Sciatic nerve (tissue), 2 donors: ENCODE results near the gene SMIM17. TPM values are rescaled to one million over a fixed set of nuclear protein-coding genes. Genes with fewer than 3 reads are reported as not detected.
"Not testable (repeated sequence)": the region's sequence is repeated elsewhere in the genome, so short reads cannot be mapped to it uniquely, and the experiment has no call there.

Source experiments
- ATAC-seq: fragments of 200-7000 bp; cut with Tn5 transposase; one replicate; pipeline ENCODE4 v1.9.1; 2020; ENCODE audit warnings: mild to moderate bottlenecking, moderate library complexity
- DNase-seq: peaks from one replicate; pipeline ENCODE4 v3.0.0-alpha.2; 2020; ENCODE audit warnings: low spot score
- intact Hi-C: fragments of 100-400 bp; cut with DNase I; formaldehyde crosslinking; loops from one replicate; pipeline ENCODE4 v1.14.2; 2022
- total RNA-seq: library from RNA; stranded (reverse); fragmentation: NEBNext Ultra II Directional; extraction: Animal tissue kit (Norgen Biotek cat#: 25700); gene quantifications from one replicate; pipeline ENCODE4 v1.2.1, GENCODE V29; 2021
- donor health status: DM: no; HTN: no; CAD: no.
- donor health status: DM: no; HTN: no; CAD: no.

Gene SMIM17
- total RNA-seq, 1 donor from 2014 or later: 0.85 TPM

DNA sequence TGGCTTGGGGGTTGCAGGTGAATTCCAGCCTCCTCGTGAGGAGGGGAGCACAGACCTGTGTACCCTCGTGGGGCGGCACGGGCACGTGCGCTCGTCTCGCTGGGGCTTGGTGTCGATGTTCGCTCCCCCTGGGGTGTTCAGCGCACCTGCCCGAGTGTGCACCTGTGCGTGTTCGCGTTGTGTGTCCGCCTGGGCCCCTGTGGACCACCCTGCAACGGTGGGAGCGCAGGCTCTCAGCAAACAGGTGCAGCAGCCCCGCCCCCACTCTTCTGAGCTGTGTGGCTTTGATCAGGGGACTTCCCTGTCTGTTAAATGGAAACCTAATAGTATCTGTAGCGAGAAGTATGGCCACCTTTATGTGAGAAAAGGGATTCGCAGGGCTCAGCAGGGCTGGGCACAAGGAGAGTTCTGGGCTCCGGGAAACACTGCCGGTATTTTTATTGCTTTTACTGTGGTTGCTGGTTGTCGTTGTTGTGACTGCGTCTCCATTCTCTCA, 549 bp downstream of the SMIM17 start:
- no peak for DNase-seq
- intact Hi-C loops: no loop called here
- ATAC-seq: no peak

DNA sequence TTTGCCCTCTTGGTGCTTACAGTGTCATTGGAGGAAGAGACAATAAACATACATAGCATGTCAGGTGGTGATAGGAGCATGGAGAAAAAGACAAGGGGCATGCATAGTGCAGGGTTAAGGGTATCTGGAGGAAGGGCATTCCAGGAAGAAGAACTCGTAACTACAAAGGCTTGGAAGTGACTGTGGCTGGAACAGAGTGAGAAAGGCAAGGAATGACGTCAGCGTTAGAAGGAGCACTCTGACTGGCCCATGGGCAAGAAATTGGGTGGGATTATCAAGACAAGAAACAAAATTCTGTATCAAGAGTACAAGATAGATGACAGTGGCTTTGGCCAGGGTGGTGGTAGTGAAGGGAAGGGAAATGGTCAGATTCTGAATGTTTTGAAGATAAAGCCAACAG, 11.2 kb downstream of the SMIM17 start:
- ATAC-seq (no peak), DNase-seq (no peak)
- intact Hi-C loops: no loop called here

- intact Hi-C loops: no loop called here
- no peak for ATAC-seq
- no peak for DNase-seq
These were observed 17.6 kb downstream of the SMIM17 start for GRCh38 chr19:56660381-56661107.

GRCh38 chr19:56661248-56661647, 18.3 kb downstream of the SMIM17 start:
- intact Hi-C loops: no loop called here
- DNase-seq: no peak
- no peak for ATAC-seq

GRCh38 chr19:56663931-56664500, 21.1 kb downstream of the SMIM17 start:
- ATAC-seq: no peak
- DNase-seq: no peak
- intact Hi-C loops: no loop called here

DNA sequence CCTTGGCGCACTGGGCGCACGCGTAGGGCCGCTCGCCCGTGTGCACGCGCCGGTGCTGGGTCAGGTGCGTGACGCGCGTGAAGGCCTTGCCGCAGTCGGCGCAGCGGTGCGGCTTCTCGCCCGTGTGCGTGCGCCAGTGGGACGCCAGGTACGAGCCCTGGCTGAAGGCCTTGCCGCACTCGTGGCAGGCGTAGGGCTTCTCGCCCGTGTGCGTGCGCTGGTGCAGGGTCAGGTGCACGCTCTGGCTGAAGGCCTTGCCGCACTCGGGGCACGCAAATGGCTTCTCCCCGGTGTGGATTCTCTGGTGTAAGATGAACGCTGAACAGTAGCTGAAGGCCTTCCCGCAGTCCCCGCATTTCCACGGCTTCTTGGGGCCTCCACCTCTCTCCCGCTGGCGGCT, 21.6 kb downstream of the SMIM17 start:
- DNase-seq (no peak), ATAC-seq (no peak)
- intact Hi-C loops: no loop called here

DNA sequence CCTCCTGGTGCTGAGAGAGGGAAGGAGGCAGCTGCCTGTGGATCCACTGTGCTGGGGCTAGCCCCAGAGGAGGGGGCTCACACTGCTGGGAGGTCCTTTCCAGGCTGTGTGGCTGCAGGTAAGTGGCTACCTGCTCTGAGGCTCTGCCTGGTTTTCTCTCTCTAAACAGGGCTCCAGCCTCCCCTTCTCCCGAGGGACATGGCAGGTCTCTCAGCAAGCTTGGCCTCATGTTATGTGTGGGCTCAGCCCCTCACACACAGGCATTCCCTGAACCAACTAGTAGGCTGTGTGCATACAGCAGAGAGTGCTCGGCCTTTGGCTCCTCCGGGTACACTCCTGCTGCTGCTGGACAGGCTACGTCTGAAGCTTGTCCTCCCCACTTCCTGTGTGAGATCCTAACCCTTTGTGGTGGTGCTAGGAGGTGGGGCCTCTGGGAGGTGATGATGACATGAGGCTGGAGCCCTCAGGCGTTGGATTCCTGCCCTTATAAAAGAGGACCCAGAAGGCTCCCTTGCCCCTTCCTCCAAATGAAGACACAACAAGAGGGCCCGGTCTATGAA, 24.4 kb downstream of the SMIM17 start:
- ATAC-seq: no peak
- no peak for DNase-seq
- intact Hi-C loops: no loop called here

- ATAC-seq: no peak
- DNase-seq: no peak
- intact Hi-C loops: no loop called here
These were observed 25.7 kb downstream of the SMIM17 start for GRCh38 chr19:56668676-56669075.

GRCh38 chr19:56670401-56670960, 27.5 kb downstream of the SMIM17 start:
- DNase-seq: no peak
- no peak for ATAC-seq
- intact Hi-C loops: no loop called here

- intact Hi-C loops: no loop called here
- DNase-seq (no peak), ATAC-seq (no peak)
These were observed 28.1 kb downstream of the SMIM17 start for GRCh38 chr19:56670961-56671612.

DNA sequence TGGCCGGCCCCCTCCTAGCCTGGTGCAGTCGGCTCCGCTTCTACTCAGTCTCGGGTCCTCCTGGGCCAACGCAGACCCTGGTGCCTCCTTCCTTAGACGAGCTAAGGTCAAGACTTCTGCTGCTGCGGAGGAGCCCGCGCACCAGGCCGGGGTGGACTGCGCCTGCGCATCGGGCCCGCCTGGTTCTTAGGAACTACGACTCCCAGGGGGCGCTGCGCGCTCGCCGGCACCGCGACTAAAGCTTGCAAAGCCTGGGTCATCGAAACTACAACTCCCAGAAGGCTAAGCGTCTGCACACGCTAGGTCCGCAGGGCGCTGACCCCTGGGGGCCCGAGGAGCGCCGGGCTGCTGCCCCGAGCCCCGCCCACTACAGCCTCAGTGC, 28.6 kb downstream of the SMIM17 start, which contains the start of gene ZNF835:
Gene ZNF835 (minus strand): TSS at position 145 of the 382 bp plus-strand sequence. CDS start 6,559 bp downstream, outside the sequence.
- peak; percentile 97 for DNase-seq
- ATAC-seq: peak; percentile 97
- intact Hi-C loops: no loop called here

DNA sequence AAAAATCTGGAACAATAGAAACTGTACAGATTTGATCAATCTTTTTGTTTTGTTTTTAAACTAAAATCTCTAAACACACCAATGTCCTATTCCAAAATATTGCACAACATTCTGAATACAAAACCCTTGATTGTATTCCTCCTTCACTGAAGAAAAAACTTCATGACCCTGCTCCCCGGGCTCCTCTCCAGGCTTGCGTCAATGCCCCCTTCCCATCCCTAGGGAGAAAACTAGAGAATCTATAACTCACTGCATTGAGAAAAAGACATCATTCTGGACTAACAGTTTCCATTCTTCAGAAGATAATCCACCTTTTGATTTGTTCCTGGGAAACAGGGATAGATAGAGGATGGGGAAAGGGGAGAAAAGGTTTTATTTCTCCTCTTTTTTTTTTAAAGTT, 29.7 kb downstream of the SMIM17 start:
- intact Hi-C loops: not testable (repeated sequence)
- ATAC-seq (peak; percentile 83), DNase-seq (peak; percentile 77)

DNA sequence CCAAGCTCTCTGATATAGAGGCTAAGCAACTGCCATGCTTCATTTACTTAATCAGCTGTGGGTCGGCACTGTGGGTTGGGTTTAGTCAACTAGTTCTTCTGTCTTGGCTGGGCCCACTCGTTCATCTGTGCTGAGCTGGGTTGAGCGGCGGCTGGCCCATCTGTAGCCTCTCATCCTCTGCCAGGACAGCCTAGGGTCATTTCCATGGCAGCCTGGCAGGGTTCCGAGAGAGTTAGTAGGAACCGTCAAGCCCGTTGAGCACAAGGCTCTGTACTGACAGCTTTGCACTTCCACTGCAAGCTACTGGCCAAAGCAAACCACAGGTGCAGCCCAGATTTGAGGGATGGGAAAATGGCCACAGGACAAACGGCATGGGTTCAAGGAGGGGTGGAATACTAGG, 35.2 kb downstream of the SMIM17 start:
- DNase-seq (no peak), ATAC-seq (peak; percentile 75)
- intact Hi-C loops: no loop called here

- ATAC-seq: no peak
- intact Hi-C loops: no loop called here
- no peak for DNase-seq
These were observed 38.7 kb downstream of the SMIM17 start for GRCh38 chr19:56681702-56682101.

- intact Hi-C loops: no loop called here
- no peak for DNase-seq
- no peak for ATAC-seq
These were observed 40.2 kb downstream of the SMIM17 start for GRCh38 chr19:56683116-56683515.

DNA sequence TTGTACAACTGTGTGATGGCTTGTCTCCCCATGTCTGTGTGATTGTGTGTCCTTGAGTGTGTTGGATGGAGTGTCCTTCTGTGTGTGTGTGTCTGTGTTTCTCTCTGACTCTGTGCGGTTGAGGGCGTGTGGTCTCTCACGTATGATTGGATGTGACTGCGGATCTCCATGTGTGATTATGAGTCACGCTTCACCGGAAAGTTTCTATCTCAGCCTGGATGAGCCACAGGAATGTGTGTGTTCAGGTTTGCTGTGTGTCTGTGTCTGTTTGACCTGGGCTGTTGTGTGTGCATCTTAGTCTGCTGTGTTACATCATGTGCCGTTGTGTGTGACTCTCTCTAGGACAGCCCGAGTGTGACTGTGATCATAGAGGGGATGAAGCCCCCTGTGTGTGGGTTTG, 44.1 kb downstream of the SMIM17 start:
- ATAC-seq (no peak), DNase-seq (no peak)
- intact Hi-C loops: no loop called here

DNA sequence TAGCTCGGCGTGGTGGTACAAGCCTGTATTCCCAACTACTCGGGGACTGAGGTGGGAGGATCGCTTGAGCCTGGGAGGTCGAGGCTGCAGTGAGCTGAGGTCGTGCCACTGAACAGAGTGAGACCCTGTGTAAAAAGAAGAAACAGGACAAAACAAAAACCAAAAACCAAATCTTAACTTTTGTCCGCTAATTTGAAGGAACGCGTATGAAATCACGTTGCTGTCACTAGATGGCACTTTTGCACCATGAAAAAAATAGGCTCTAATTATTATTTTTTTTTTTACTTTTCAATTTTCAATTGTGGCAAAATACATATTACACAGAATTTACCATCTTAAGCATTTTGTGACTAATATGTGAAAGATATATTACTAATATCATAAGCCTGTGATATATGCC, 46.2 kb downstream of the SMIM17 start:
- intact Hi-C loops: no loop called here
- DNase-seq (no peak), ATAC-seq (no peak)

GRCh38 chr19:56690670-56691069, 47.7 kb downstream of the SMIM17 start:
- intact Hi-C loops: no loop called here
- no peak for ATAC-seq
- no peak for DNase-seq

- intact Hi-C loops: no loop called here
- DNase-seq (no peak), ATAC-seq (no peak)
These were observed 49.4 kb downstream of the SMIM17 start for GRCh38 chr19:56692206-56692895.
